NCI-H82 (cell line): ENCODE results near the gene YWHAH.

Source experiments
- DNase-seq: peaks from one replicate; lab custom pipeline; 2025; lab: John Stamatoyannopoulos, UW

The YWHAH gene

GRCh38 chr22:31923136-31923535 lies 21.2 kb upstream of the YWHAH start:
- no peak for DNase-seq

DNA sequence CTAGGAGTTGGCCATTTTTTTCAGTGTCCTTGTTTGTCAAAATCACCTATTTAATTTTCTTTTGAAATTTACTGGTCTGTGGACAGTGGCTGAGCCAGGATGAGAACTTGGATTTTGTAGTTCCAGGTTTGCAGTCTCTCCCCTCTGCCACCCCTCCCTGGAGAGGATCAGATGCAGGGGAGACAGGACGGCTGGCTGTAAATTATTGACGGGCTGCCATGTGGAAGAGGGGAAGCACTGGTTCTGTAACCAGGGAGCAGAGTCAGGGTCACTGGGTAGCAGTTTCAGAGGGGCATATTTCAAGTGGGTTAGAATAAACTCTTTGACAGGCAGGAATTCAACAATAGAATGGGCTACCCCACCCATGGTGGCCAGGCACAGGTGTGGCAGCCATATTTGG lies 20.6 kb upstream of the YWHAH start:
- no peak for DNase-seq

GRCh38 chr22:31925056-31925455 lies 19.3 kb upstream of the YWHAH start:
- DNase-seq: no peak

GRCh38 chr22:31926024-31926423 lies 18.3 kb upstream of the YWHAH start:
- no peak for DNase-seq

DNA sequence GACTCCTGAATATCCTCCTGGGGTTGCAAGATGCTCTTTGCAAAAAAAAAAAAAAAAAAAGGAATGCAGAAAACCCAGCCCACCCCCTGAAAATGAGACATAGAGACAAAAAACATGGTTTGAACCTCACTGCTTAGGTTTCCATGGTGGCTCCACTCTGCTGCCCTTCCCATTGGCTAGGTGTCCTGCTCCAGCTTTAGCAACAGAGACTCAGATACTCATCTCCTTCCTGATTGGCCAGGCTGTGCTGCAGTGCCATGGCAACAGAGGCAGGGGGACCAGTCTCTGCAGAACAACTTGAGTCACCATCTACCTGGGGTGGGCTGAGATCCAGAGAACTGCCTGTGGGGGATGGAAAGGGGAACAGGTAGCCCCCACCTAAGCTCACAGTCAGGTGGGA lies 17.4 kb upstream of the YWHAH start:
- peak; percentile 33 for DNase-seq

DNA sequence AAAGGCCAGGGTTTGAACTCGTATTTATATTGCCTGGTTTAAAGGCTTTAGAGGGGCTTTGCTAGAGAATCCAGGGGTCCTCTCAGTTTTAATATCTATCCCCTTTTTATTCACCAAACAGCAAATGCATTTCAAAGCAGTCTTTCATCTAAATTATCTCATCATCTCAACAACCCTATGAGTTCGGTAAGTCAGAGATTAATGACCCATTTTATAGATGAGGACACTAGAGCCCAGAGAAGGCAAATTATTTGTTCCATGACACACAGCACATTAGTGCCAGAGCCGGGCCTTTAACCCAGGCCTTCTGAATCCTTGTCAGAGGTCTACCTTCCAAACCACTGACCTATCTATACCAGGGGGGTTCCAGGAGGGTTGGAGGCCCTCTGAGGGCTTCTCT lies 16.8 kb upstream of the YWHAH start:
- no peak for DNase-seq

DNA sequence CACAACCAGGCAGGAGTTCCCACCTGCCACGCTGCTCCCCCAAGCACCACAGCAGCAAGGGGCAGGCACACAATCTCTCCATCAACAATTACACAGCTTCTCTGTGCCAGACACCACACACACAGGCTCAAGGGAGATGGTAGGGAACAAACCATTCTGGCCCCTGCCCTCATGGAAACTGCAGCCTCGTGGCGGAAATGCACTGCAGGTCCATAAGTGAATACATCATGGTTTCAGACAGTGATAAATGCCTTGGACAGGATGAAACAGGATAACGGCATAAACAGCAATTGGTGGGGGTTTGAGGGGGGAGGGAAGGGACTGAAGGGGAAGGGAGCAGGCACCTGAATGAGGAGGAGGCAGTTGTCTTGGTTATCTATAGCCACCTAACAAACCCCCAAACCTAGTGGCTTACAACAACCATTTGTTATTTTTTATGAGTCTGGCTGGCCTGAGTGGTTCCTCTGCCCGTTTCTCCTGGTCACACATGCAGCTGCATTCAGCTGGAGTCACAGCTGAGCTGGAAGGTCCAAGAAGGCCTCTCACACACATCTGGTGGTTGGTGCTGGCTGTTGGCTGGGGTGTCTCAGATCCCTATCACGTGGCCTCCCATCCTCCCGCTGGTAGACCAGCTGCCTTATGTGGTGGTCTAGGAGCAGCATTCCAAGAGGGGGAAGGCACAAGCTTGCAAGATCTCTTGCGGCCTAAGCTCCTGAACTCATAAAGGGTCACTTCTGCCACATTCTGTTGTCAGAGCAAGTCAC lies 15.0 kb upstream of the YWHAH start:
- DNase-seq: peak; percentile 33

DNA sequence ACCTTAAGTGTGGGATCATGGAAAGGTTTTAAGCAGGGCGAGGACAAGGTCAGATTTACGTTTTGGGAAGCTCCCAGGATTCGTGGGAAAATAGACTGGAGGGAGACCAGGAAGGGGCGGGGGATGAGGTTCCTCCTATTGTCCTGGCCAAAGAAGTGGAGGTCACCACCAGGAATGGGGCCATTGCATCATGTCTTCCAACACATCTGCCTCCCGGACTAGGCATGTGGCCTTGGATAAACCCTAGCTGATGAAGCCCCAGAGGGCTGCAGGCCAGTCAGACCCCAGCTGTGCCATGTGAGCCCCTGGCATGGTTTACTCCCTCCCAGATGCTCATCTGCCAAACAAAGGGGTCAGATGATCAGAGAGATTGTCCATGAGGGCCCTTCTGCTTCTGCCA lies 11.5 kb upstream of the YWHAH start:
- DNase-seq: no peak

DNA sequence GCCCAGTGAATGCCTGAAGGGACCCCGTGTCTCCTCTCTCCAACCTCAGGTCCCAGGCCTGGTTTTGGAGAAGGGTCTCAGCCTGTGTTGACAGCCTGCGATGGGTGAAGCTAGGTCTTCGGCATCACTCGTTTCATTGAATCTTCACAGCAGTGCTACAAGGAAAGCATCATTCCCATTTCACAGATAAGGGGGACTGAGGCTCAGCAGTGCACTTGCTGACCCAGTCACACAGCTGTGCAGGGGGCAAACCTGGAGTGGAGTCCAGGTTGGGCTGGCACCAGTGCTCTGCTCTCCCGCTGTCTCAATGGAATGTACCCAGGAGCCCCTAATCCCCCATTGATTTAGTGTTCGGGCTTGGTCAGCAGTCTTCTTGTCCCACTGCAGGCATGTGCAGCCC lies 10.9 kb upstream of the YWHAH start:
- no peak for DNase-seq

DNA sequence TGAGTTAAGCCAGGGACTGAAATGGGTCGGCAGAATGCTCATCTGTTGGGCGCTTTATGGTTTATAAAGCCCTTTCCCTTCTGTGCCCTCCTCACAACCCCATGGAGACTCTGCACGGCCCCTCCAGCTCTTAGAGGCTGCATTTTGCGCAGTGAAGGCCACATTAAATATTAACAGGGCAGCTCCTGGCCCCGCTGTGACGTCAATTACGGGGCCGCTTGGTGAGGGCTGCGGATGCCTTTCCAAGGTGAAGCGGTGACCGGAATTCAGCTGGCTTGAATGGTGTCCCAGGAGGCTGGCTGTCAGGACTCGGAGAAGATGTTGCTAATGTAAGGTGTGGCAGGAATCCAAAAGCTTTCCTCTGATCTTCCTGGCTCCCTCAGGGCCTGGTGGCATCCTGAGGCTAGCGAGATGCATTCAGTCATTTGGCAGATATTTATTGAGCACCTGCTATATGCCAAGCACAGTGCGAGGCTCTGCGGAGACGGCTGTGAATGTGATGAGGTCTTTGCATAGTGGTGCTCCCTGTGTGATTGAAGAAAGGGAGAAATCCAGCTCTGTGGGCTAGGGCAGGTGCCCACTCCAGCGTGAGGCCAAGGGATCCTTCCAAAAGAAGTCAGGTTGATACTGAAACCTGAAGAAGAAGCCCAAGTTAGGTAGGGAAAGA lies 10.4 kb upstream of the YWHAH start:
- no peak for DNase-seq

- no peak for DNase-seq
These were observed 8.2 kb upstream of the YWHAH start for GRCh38 chr22:31935961-31936635.

GRCh38 chr22:31937341-31937740 lies 7.0 kb upstream of the YWHAH start:
- DNase-seq: no peak

DNA sequence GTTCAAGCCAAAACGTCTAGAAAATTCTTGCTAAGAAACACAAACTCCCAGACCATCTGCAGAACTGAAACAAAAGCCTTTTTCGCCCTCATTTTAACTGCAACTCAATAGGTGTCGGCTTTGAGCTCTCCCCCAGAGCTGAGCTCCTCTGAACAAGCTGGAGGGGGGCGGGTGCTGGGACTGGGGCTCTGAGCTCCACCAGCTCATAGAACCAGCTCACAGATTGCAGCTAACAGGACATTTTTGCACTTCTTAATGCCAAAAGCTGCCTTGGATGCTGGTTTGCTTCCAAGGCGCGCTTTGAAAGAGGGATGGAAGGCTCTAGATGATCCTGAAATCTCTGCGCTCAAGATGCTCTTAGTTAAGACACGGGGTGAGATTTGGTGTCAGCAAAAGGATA lies 6.0 kb upstream of the YWHAH start:
- DNase-seq: no peak

DNA sequence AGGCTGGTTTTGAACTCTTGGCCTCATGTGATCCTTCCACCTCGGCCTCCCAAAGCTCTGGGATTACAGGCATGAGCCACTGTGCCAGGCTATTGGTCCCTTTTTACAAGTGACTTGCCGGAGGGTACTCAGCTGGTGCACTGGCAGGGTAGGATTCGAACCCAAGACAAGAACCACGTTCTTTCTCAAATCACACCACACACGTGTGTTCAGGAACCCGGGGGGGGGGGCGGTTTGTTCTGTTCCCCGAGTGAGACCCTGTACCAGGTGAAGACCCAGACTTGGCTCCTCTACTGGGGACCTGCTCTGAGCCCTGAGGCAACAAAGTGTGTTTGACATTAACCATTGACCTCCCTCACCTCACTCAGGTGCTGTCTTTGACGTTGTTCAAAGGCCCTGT lies 3.8 kb upstream of the YWHAH start:
- DNase-seq: no peak

GRCh38 chr22:31942091-31942490 lies 2.2 kb upstream of the YWHAH start:
- no peak for DNase-seq

DNA sequence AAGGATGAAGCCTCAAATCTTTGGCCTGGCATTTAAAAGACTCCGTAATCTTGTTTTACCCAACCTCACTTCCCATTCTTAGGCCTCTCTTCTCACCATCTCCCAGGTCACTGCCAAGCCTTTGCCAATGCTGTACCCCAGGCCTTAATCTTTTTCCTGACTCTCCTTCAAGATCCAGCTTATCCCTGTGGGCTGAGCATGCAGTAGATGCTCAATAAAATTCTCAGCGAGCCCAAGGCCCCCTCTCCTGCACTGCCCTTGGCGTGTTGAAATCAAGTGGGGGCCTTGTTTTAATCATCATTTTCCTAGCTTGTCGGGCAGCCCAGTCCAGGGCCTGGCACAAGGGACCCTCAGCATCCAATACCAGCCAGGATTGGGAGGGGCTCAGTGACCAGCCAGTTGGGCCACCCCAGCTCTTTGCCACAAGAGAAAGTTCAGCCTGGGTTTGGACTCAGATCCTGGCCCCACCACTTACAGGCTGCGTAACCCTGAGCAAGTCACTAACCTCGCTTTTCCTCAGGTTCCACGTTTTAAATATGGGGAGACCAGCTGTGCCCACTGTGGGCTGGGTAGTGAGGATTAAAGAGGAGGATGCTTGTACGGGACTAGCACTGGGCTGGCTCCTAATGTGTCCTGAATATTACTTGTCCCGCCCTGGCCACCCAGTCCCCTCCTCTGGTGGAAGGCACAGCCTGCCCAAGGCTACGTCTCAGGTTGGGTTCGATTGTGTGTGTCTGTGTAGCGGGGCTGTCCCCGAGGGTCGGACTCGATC lies 943 bp upstream of the YWHAH start:
- DNase-seq: no peak

- peak; percentile 48 for DNase-seq
These were observed 536 bp downstream of the YWHAH start for GRCh38 chr22:31944700-31945442.

- no peak for DNase-seq
These were observed 1.1 kb downstream of the YWHAH start for GRCh38 chr22:31945443-31945855.

GRCh38 chr22:31945971-31946680 lies 1.8 kb downstream of the YWHAH start:
- DNase-seq: peak; percentile 27

DNA sequence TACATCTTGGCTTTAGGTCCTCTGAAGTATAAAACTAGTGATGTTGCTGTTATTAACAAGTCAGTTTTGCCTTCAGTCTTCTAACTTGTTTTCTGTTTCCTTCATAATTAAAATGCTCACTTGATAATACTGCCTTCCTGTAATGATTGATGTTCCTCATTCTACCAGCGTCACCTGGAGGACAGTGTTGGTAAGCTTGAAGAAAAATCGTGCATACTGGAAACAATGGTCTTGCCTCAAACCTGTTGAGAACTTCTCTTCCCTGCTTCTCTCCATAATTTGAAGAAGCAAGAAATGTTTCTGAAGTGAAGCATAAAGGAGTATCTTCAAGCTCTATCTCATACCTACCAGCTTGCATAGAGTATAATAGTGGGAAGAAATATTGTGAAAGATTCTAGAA lies 3.0 kb downstream of the YWHAH start:
- DNase-seq: no peak

- DNase-seq: no peak
These were observed 3.7 kb downstream of the YWHAH start for GRCh38 chr22:31948002-31948401.
